GM19372 (cell line): Measurements from ENCODE around the gene NEDD4.
"Not testable (repeated sequence)": the region's sequence is repeated elsewhere in the genome, so short reads cannot be mapped to it uniquely, and the experiment has no call there.

Source experiments
- ATAC-seq: cut with Tn5 transposase; IDR thresholded peaks from one replicate; pipeline ENCODE4 v1.9.1; 2021; ENCODE audit warnings: mild to moderate bottlenecking, low read depth, moderate library complexity; ENCODE audit not compliant: unreplicated experiment

Gene NEDD4

GRCh38 chr15:55900019-55900418 lies 93.4 kb downstream of the NEDD4 start:
- no peak for ATAC-seq

GRCh38 chr15:55899537-55899936 lies 93.9 kb downstream of the NEDD4 start:
- no peak for ATAC-seq

GRCh38 chr15:55897560-55898336 lies 95.7 kb downstream of the NEDD4 start:
- ATAC-seq: no peak

- no peak for ATAC-seq
These were observed 98.9 kb downstream of the NEDD4 start for GRCh38 chr15:55894399-55894965.

GRCh38 chr15:55893852-55894251 lies 99.6 kb downstream of the NEDD4 start:
- no peak for ATAC-seq

GRCh38 chr15:55891196-55891595 lies 102.2 kb downstream of the NEDD4 start:
- no peak for ATAC-seq

- no peak for ATAC-seq
These were observed 109.2 kb downstream of the NEDD4 start for GRCh38 chr15:55884223-55884622.

GRCh38 chr15:55879181-55879580 lies 114.2 kb downstream of the NEDD4 start:
- no peak for ATAC-seq

- no peak for ATAC-seq
These were observed 120.2 kb downstream of the NEDD4 start for GRCh38 chr15:55873024-55873720.

GRCh38 chr15:55872471-55872870 lies 120.9 kb downstream of the NEDD4 start:
- ATAC-seq: no peak

GRCh38 chr15:55869660-55870059 lies 123.8 kb downstream of the NEDD4 start:
- ATAC-seq: no peak

- no peak for ATAC-seq
These were observed 124.7 kb downstream of the NEDD4 start for GRCh38 chr15:55868707-55869106.

- not testable (repeated sequence) for ATAC-seq
These were observed 125.1 kb downstream of the NEDD4 start for GRCh38 chr15:55868291-55868690.

- no peak for ATAC-seq
These were observed 129.5 kb downstream of the NEDD4 start for GRCh38 chr15:55863911-55864310.

GRCh38 chr15:55861115-55861514 lies 132.3 kb downstream of the NEDD4 start:
- no peak for ATAC-seq

- no peak for ATAC-seq
These were observed 132.9 kb downstream of the NEDD4 start for GRCh38 chr15:55860468-55860867.

GRCh38 chr15:55859681-55860080 lies 133.7 kb downstream of the NEDD4 start:
- ATAC-seq: no peak

- no peak for ATAC-seq
These were observed 134.8 kb downstream of the NEDD4 start for GRCh38 chr15:55858661-55859060.

GRCh38 chr15:55856506-55857164 lies 136.8 kb downstream of the NEDD4 start:
- ATAC-seq: no peak

GRCh38 chr15:55853134-55853533 lies 140.3 kb downstream of the NEDD4 start:
- ATAC-seq: no peak

- peak; percentile 76 for ATAC-seq
These were observed 147.2 kb downstream of the NEDD4 start for GRCh38 chr15:55846116-55846707.
